GM21825 (cell line): ENCODE measurements around the gene VAT1.
"Not testable (repeated sequence)": the region's sequence is repeated elsewhere in the genome, so short reads cannot be mapped to it uniquely, and the experiment has no call there.

Experiments
- ATAC-seq: cut with Tn5 transposase; IDR thresholded peaks from one replicate; pipeline ENCODE4 v1.9.1; 2021; ENCODE audit warnings: mild to moderate bottlenecking, moderate library complexity; ENCODE audit not compliant: unreplicated experiment

VAT1 gene

GRCh38 chr17:43010667-43011308 is 11.4 kb downstream of the VAT1 start:
- no peak for ATAC-seq

- ATAC-seq = peak; percentile 85
Measured at GRCh38 chr17:43006639-43007551, 15.3 kb downstream of the VAT1 start, which contains the start of gene IFI35. Gene IFI35 (plus strand): TSS chr17:43006784. CDS start chr17:43006948, 164 bp downstream.

- ATAC-seq = no peak
Measured at GRCh38 chr17:43003542-43004172, 18.5 kb downstream of the VAT1 start.

GRCh38 chr17:43000894-43001293 is 21.3 kb downstream of the VAT1 start:
- not testable (repeated sequence) for ATAC-seq

- ATAC-seq = no peak
Measured at GRCh38 chr17:42999003-42999525, 23.1 kb downstream of the VAT1 start.

- peak; percentile 89 for ATAC-seq
Measured at GRCh38 chr17:42997984-42998938, 23.9 kb downstream of the VAT1 start, which contains the start of gene RPL27. Gene RPL27 (plus strand): TSS chr17:42998419. CDS start chr17:42998751, 332 bp downstream.

- ATAC-seq = no peak
Measured at GRCh38 chr17:42997390-42997983, 24.7 kb downstream of the VAT1 start.

- ATAC-seq = not testable (repeated sequence)
Measured at GRCh38 chr17:42993913-42994312, 28.3 kb downstream of the VAT1 start.

- ATAC-seq = no peak
Measured at GRCh38 chr17:42992872-42993271, 29.3 kb downstream of the VAT1 start.

GRCh38 chr17:42991471-42991870 is 30.7 kb downstream of the VAT1 start:
- no peak for ATAC-seq

GRCh38 chr17:42989726-42990652 is 32.2 kb downstream of the VAT1 start:
- ATAC-seq = no peak

- ATAC-seq = no peak
Measured at GRCh38 chr17:42989141-42989540, 33.0 kb downstream of the VAT1 start.

GRCh38 chr17:42985225-42985624 is 37.0 kb downstream of the VAT1 start:
- ATAC-seq = no peak

- no peak for ATAC-seq
Measured at GRCh38 chr17:42982266-42982665, 39.9 kb downstream of the VAT1 start.

- ATAC-seq = peak; percentile 30
Measured at GRCh38 chr17:42980766-42981397, 41.3 kb downstream of the VAT1 start.

- peak; percentile 71 for ATAC-seq
Measured at GRCh38 chr17:42980274-42980765, 41.9 kb downstream of the VAT1 start, which contains the start of gene RUNDC1. Gene RUNDC1 (plus strand): TSS chr17:42980565. CDS start chr17:42980577, 12 bp downstream.

GRCh38 chr17:42979511-42980273 is 42.5 kb downstream of the VAT1 start, which contains the start of gene PTGES3L:
Gene PTGES3L (minus strand): TSS chr17:42980080. CDS start chr17:42980053, 27 bp downstream.
- peak; percentile 41 for ATAC-seq
